ENCODE measurements around the gene MORC2.

MORC2 gene

GRCh38 chr22:30880847-30881246, 87.7 kb downstream of the MORC2 start:
- TF ChIP-seq CTCF (IDR thresholded peaks at IDR 0.05; ENCODE audit: insufficient read depth, missing control alignments) = no peak
- FAIRE-seq (no peak), DNase-seq (ENCODE audit: insufficient read length, low spot score) (no peak)

DNA sequence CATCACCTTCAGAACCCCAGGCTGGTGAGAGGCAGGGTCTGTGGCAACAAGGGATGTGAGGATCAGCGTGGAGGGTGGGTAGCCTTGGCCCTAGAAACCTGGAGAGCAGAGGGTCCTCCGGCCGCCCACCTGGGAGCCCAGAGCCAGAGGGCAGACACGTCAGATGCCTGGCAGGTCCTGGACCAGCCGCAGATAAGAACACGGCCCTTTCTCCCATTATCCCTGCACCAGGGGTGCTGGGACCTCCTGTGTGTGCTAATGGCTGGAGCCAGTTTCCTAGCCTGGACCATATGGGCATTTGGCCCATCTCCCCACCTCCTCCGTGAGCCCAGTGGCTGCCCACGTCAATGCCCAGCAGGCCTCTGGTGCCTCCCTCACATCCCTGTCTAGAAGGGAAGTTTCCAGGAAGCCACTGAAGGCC, 88.4 kb downstream of the MORC2 start:
- DNase-seq (ENCODE audit: insufficient read length, low spot score) = no peak
- no peak for FAIRE-seq
- no peak for TF ChIP-seq CTCF (IDR thresholded peaks at IDR 0.05; ENCODE audit: insufficient read depth, missing control alignments)

- FAIRE-seq = no peak
- TF ChIP-seq CTCF (IDR thresholded peaks at IDR 0.05; ENCODE audit: insufficient read depth, missing control alignments) = no peak
- DNase-seq (ENCODE audit: insufficient read length, low spot score) = no peak
Measured at GRCh38 chr22:30879415-30879797, 89.2 kb downstream of the MORC2 start.

DNA sequence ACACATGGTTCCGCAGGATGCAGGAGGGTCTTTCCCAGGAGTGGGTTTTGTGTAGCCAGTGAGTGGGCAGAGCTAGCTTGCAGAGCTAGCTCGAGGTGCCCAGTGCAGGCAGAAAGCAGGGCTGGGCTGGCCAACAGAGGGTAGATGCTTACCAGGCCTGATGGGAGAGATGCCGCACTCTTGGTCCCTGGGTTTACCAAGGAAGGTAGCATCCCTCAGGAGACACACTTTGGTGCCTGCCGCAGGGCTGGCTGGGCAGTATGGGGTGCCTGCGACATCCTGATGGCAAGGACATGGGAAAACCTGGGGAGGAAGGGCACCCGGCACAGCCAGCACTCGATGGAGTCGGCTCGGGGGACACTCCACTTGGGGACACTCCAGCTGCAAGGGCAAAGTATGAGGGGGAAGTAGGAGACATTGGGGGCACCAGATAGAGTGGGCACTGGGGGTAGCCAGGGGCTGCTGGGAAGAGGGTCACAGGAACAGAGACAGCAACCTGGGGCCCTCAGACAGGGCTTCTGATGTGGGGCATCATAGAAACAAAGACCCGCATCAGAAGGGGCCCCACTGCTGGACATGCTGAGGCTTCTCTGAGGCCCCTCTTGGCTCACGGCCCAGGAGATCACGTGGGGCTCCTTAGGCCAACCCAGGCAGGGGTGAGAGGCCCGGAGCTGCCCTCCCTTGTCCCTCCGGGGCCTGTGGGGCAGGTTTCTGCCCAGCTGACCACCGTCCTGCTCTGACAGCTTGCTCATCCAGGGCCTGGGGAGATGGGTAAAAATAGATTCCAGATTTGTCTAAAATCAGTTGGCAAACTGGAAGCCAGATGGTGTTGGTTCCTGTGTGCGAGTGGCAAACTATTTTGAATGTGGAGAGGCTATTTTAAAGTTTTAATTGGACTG, 89.8 kb downstream of the MORC2 start:
- DNase-seq (ENCODE audit: insufficient read length, low spot score) = no peak

GRCh38 chr22:30877662-30878515, 90.7 kb downstream of the MORC2 start:
- FAIRE-seq (no peak), DNase-seq (ENCODE audit: insufficient read length, low spot score) (no peak)
- TF ChIP-seq CTCF (IDR thresholded peaks at IDR 0.05; ENCODE audit: insufficient read depth, missing control alignments) = no peak

More for the DNA sequence above, 89.8 kb downstream of the MORC2 start:
- FAIRE-seq = no peak
- no peak for TF ChIP-seq CTCF (IDR thresholded peaks at IDR 0.05; ENCODE audit: insufficient read depth, missing control alignments)

GRCh38 chr22:30876915-30877553, 91.5 kb downstream of the MORC2 start:
- FAIRE-seq = no peak
- no peak for TF ChIP-seq CTCF (IDR thresholded peaks at IDR 0.05; ENCODE audit: insufficient read depth, missing control alignments)
- DNase-seq (ENCODE audit: insufficient read length, low spot score) = no peak
